Tibial artery (tissue), 4 donors: Measurements from ENCODE around the gene ELAVL2.

Experiments
- DNase-seq, 2 donors: peaks; one replicate each; pipeline ENCODE4 v3.0.0-alpha.2; 2019
- H3K27ac ChIP-seq, 2 donors: fragments of 200-600 bp; sonication (generic) in 1 of 2; 1 replicate in 1 of 2; 2 replicates in 1 of 2; pipeline ENCODE4 v1.5.1; 2018 to 2019; ENCODE audit warnings: mild to moderate bottlenecking in 1 of 2
- H3K27me3 ChIP-seq, 2 donors: fragments of 200-600 bp; sonication (generic) in 1 of 2; one replicate each; pipeline versions ENCODE4 v1.5.1 to v1.6.0; 2016 to 2019
- H3K36me3 ChIP-seq, 3 donors: fragments of 200-600 bp; sonication (generic) in 2 of 3; one replicate each; pipeline ENCODE4 v1.5.1; 2016 to 2019; ENCODE audit warnings: mild to moderate bottlenecking in 2 of 3
- H3K4me1 ChIP-seq, 4 donors: fragments of 200-600 bp; sonication (generic) in 2 of 4; 1 replicate in 3 of 4; 2 replicates in 1 of 4; pipeline ENCODE4 v1.5.1; 2016 to 2019
- H3K4me3 ChIP-seq, 2 donors: fragments of 200-600 bp; sonication (generic) in 1 of 2; 1 replicate in 1 of 2; 2 replicates in 1 of 2; pipeline ENCODE4 v1.5.1; 2018 to 2019; ENCODE audit warnings: mild to moderate bottlenecking in 2 of 2
- H3K9me3 ChIP-seq, 3 donors: fragments of 200-600 bp; sonication (generic) in 1 of 3; one replicate each; pipeline ENCODE4 v1.5.1; 2016 to 2019
- intact Hi-C: fragments of 100-400 bp; cut with DNase I; formaldehyde crosslinking; loops from one replicate; pipeline ENCODE4 v1.15.0; 2023; ENCODE audit warnings: low total_unique reads
- TF ChIP-seq, protein P1 (sequence below), 2 experiments: fragments of 200-600 bp in 1 of 2; fragments of 450-650 bp in 1 of 2; IDR thresholded peaks; one replicate each; pipeline ENCODE4 v1.5.1; 2017 to 2019; ENCODE audit warnings: antibody characterized with exemption in 2 of 2, mild to moderate bottlenecking in 1 of 2, moderate library complexity in 1 of 2

ELAVL2 gene

DNA sequence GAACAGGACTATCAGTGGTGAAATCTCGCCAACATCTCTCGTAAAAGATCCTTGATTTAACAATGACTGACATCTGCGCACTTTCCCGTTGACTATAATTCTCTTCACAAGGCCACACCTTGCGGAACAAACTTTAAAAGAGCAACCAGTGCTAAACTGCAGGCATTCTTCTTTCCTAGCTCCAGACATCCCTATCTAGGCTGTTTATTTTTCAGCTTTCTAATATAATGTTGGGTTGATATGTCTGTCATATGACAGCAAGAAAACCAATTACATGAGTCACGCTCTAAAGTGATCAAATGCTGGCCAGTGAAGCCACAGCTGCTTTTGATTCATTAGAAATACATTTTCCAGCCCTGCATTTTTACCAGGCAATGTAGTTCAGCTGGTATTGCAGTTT, 162.5 kb downstream of the ELAVL2 start:
- H3K36me3 ChIP-seq = no peaks in the 10 kb centered on the region
- H3K27me3 ChIP-seq = no peaks in the 10 kb centered on the region
- no peaks in the 10 kb centered on the region for H3K9me3 ChIP-seq
- intact Hi-C loops = no loop called here
- no peak for DNase-seq
- TF ChIP-seq, protein P1, sequence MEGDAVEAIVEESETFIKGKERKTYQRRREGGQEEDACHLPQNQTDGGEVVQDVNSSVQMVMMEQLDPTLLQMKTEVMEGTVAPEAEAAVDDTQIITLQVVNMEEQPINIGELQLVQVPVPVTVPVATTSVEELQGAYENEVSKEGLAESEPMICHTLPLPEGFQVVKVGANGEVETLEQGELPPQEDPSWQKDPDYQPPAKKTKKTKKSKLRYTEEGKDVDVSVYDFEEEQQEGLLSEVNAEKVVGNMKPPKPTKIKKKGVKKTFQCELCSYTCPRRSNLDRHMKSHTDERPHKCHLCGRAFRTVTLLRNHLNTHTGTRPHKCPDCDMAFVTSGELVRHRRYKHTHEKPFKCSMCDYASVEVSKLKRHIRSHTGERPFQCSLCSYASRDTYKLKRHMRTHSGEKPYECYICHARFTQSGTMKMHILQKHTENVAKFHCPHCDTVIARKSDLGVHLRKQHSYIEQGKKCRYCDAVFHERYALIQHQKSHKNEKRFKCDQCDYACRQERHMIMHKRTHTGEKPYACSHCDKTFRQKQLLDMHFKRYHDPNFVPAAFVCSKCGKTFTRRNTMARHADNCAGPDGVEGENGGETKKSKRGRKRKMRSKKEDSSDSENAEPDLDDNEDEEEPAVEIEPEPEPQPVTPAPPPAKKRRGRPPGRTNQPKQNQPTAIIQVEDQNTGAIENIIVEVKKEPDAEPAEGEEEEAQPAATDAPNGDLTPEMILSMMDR (IDR thresholded peaks at IDR 0.05) = no peak
- no peak overlapping the region for H3K27ac ChIP-seq
- no peaks in the 10 kb centered on the region for H3K4me1 ChIP-seq
- no peak overlapping the region for H3K4me3 ChIP-seq

DNA sequence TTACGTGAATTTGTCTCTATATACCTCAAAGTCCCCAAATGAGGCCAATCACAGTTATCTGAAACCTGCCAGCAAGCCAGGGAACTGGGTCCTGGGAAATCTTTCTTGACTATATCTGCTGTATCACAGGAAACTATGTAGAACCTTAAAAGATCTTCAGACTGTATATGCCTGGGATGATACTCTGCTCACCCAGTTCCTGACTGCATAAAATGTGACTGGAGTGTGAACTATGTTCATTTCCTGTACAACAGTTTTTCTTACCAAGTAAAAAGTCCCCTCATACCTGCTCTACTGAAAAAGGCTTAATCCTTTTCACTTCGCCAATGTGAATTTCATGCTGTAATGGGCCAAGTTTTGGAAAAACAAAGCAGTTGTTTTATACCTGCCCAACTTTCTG, 162.9 kb downstream of the ELAVL2 start:
- Histone ChIP-seq H3K36me3 (no peaks in the 10 kb centered on the region), H3K4me1 (no peaks in the 10 kb centered on the region), H3K27me3 (no peaks in the 10 kb centered on the region), H3K27ac (no peak overlapping the region), H3K9me3 (no peaks in the 10 kb centered on the region), H3K4me3 (no peak overlapping the region)
- DNase-seq = no peak
- TF ChIP-seq, protein P1 (IDR thresholded peaks at IDR 0.05) = no peak
- intact Hi-C loops = no loop called here

DNA sequence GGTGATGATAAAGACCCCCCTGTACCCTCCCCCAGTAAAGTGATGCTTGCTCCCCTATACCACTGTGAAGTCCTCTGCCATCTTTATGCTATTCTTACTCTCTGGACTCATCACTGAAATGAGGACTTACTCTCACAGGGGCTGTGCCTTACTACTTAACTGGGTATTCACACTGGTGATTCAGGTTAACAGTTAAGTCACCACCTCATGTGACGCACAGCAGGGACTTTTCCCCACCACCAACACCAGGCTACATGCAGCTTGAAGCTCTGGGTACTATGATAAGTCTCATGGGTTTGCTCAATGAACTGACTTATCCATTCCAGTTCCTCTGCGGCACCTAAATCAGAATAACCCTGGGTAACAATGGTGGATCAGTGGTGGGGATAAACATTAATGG, 163.7 kb downstream of the ELAVL2 start:
- Histone ChIP-seq H3K9me3 (no peaks in the 10 kb centered on the region), H3K4me3 (no peak overlapping the region), H3K36me3 (no peaks in the 10 kb centered on the region), H3K27ac (no peak overlapping the region), H3K27me3 (no peaks in the 10 kb centered on the region), H3K4me1 (no peaks in the 10 kb centered on the region)
- DNase-seq = no peak
- intact Hi-C loops = no loop called here
- TF ChIP-seq, protein P1 (IDR thresholded peaks at IDR 0.05) = no peak

DNA sequence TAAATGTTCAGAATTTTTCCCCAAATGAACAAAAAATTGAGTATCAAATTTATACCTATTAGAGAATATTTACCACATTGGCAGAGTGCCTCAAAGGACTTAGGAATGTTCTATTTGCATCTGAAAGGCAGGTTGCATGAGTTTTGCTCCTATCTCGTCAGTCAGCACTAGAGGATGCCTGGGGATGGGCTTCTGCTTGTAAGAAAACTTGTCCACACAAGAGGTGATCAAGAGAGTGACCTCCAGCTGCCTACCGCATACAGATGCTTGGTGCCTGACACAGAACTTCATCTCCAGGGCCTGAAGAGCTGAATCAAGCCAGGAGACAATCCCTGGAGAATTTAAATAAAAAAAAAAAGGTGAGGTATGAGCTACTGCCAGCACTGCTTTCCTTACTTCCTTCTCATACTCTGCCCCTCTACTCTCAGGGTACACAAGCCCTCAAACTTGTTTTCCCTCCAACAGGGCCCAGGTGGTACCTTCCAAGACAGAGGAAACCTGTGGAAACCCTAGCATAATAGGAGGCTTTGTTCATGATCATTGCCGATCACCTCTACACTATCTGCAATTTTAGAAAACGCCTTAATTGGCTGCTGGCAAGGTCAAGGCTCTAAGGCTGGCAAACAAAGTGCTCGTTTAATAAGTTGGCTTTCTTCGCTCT, 166.6 kb downstream of the ELAVL2 start:
- intact Hi-C loops = no loop called here
- TF ChIP-seq, protein P1 (IDR thresholded peaks at IDR 0.05) = no peak
- Histone ChIP-seq H3K27me3 (no peaks in the 10 kb centered on the region), H3K4me3 (no peak overlapping the region), H3K27ac (no peak overlapping the region), H3K36me3 (no peaks in the 10 kb centered on the region), H3K9me3 (no peaks in the 10 kb centered on the region), H3K4me1 (no peaks in the 10 kb centered on the region)
- no peak for DNase-seq

DNA sequence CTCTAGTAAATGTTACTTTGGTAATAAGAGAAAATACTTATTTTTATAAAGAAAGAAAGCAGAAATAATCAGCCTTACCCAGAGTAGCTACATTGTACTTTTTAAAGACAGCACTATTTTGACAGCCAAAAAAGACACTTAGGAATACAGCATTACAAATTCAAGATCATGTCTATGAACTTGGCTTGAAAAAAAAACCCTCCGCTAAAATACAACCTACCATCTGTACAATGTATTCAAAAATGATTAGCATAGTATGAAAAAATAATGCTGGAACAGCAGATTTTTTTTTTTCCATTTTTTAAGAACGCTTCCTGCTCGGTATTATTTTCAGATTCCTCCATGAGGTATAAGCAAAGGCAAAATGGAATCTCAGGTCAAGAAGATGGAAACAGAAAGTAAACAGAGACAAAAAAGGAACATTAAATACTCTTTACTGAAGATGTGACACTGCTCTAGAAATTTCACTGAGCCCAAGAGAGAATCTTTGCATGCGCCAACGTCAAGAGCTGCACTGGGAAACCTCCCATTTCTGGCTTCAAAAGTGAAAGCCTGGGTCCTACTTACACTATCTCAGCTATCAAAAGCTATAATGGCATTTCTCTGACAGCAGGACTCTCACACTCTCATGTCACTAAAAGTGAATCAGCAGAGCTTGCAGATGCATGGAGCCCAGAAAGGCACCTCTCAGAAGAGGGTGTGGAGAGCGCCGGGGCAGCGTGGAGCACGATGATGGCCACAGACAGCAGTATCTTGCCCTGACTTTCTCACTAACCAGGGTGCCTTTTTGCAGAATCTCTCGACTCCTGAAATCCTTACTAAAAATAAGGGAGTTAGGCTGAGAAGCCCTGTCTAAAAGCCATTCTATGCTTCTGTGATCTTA, 167.4 kb downstream of the ELAVL2 start:
- no peaks in the 10 kb centered on the region for H3K9me3 ChIP-seq
- no peak for DNase-seq
- intact Hi-C loops = no loop called here

More for the DNA sequence above, 167.4 kb downstream of the ELAVL2 start:
- H3K36me3 ChIP-seq = no peaks in the 10 kb centered on the region
- H3K27me3 ChIP-seq = no peaks in the 10 kb centered on the region
- no peak overlapping the region for H3K27ac ChIP-seq
- no peak overlapping the region for H3K4me3 ChIP-seq
- TF ChIP-seq, protein P1 (IDR thresholded peaks at IDR 0.05) = no peak
- no peaks in the 10 kb centered on the region for H3K4me1 ChIP-seq
